HG03457 (cell line): ENCODE results near the gene TXNRD1.
"Not testable (repeated sequence)": the region's sequence is repeated elsewhere in the genome, so short reads cannot be mapped to it uniquely, and the experiment has no call there.

Experiments
- ATAC-seq: cut with Tn5 transposase; IDR thresholded peaks from one replicate; pipeline ENCODE4 v1.9.1; 2021; ENCODE audit warnings: moderate number of reproducible peaks; ENCODE audit not compliant: unreplicated experiment

Gene TXNRD1

DNA sequence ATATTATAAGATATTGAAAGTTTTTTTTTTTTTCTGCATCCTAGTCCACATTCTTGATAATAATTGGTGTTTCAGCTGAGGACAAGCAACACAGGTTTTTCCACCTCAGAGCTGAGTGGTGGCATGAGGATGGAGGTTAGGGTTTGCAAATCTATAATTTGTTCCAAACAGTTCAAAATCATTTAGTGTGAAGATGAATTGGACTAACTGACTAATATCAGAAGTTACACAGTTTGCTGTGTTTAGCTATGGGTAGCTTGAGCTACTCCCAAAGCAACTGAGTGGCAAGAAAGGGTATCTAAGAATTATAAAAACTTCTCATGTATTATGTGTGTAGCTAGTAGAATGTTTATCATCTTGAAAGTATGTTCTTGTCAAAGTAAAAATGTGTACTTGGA, 105.0 kb downstream of the TXNRD1 start:
- ATAC-seq = no peak

DNA sequence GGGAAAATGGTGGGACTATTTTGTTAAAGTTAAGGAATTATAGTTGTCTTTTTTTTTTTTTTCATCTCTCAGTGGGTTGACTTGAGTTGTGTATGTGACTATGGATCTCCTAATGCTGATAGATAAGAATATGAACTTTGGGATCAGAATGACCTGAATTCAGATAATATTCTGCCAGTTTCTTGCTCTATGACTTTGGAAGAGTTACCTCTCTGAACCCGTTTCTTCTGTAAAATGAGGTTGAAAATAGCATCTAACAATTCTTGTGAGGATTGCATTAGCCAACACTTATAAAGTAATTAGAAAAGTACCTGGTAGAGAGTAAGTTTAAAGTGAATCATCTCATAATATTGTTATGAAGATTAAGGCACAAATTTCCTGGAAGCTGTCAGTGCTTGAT, 106.4 kb downstream of the TXNRD1 start:
- ATAC-seq = no peak

- ATAC-seq = not testable (repeated sequence)
Measured at GRCh38 chr12:104322533-104322932, 107.0 kb downstream of the TXNRD1 start.

GRCh38 chr12:104323899-104324298, 108.3 kb downstream of the TXNRD1 start:
- ATAC-seq = no peak

DNA sequence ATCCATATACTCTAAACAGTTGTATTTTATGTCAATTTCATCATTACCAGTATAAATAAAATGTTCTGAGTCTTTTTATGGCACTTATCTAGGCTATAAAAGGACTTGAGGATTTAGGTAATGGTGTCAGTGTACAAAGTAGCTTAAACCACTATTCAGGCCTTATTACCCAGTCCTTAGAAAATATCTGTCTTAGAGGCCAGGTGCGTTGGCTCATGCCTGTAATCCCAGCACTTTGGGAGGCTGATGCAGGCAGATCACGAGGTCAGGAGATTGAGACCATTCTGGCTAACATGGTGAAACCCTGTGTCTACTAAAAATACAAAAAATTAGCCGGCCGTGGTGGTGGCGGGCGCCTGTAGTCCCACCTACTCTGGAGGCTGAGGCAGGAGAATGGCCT, 112.7 kb downstream of the TXNRD1 start:
- ATAC-seq = not testable (repeated sequence)

GRCh38 chr12:104328790-104329189, 113.2 kb downstream of the TXNRD1 start:
- ATAC-seq = no peak

- ATAC-seq = no peak
Measured at GRCh38 chr12:104329707-104330532, 114.3 kb downstream of the TXNRD1 start.

- ATAC-seq = no peak
Measured at GRCh38 chr12:104331376-104331775, 115.8 kb downstream of the TXNRD1 start.

DNA sequence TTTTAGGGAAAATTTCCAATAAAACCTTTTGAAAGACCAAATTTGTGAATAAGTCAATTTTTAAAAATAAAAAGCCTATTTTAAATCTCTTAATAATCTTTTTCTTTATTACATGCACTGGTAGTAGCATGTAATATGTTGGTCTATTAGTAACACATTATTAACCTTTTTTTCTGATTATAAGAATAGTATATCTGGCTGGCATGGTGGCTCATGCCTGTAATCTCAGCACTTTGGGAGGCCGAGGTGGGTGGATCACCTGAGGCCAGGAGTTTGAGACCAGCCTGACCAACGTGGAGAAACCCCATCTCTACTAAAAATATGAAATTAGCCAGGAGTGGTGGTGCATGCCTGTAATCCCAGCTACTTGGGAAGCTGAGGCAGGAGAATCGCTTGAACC, 116.7 kb downstream of the TXNRD1 start:
- ATAC-seq = not testable (repeated sequence)

DNA sequence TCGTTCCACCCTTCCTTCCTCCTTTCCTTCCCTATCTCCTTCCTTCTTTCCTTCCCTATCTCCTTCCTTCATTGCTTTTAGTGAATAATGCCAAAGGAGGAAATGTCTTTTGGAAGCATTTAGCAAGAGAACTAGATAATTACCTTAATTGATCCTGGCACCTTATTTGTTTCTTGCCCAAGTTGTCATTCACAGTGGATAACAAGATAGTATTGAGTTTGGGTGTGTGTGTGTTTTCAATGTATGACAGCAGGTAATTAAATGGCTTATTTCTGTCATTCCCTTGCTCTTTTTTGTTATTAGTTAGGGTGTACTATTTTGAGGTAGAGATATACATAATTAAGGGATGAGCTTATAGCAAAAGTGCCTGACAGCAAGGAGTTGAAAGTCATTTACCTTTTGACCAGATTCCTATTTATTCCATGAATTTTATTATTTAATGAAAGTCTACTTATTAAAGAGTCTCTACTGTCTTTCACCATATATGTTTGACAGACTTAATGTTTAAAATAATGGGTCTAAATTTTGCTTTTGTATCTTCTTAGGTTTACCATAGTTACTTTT, 118.2 kb downstream of the TXNRD1 start:
- no peak for ATAC-seq

- ATAC-seq = no peak
Measured at GRCh38 chr12:104334581-104334980, 119.0 kb downstream of the TXNRD1 start.

GRCh38 chr12:104336115-104336514, 120.5 kb downstream of the TXNRD1 start:
- no peak for ATAC-seq

DNA sequence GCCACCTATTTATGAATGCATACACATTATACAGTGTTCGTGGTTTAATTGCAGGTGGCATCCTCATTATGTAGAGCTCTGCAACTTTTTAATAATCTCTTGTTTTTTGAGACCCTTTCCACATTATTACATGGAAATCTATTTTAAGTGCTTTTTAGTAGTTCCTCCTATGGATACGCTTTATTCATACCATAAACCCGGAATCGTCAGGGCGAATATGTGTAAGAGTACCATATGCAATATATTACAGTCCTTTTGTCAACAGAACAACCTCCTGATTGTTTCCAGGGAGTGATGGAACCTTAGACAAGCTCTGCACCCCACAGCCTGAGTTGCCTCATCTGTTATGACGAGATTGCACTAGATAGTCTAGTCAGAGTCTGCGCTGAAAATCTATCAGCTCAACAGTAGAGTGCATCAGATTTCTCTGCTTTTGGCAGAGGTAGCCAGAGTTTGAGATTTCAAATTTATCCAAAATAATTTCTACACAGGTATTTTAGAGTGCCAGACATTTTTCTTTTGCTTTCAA, 121.5 kb downstream of the TXNRD1 start:
- ATAC-seq = no peak

GRCh38 chr12:104339663-104340062, 124.1 kb downstream of the TXNRD1 start:
- ATAC-seq = no peak

DNA sequence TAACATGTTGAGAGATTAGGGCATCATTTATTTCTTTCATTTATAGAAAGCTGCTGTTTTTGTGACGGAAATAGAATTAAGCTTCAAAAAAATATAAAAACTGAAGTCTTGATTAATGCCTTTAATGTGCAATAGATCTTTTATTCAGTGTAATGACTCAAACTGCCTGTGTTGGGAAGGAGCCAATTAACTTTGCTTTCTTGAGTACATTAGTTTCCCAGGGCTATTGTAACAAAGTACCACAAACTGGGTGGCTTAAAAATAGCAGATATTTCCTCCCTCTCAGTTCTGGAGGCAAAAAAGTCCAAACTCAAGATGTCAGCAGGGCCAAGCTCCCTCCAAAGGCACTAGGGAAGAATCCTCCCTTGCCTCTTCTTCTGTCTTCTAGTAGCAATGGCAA, 124.6 kb downstream of the TXNRD1 start:
- no peak for ATAC-seq

DNA sequence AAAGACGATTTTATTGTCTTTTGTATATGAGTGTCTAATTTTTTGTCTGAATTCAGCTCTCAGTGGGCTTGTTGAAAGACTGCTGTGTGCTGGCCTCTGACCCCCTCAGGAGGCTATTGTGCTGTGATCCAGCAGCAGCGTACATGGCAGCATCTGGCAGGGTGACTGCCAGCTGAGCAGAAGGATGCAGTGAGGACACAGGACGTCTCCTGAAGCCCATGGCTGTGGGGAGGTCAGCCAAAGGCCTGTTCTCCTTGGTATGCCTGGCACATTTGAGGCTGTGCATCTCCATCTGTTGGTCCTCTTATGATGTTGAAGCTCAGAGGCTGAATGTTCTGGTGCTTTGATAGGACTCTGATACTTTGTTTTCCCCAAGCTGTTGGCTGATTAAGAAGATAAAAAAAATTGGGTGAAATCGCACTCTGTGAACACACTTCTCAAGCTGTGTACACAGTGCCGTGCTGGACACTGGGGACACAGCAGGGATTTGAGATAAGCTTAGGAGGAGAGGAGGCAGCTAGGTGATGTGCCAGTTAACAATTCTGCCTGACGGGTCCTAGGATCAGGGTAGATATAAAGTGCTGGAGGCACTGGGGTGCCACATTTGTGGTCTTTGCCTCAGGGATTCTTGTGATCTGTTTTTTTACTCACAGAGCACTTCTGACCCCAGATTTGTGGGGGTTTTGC, 125.5 kb downstream of the TXNRD1 start:
- no peak for ATAC-seq

- ATAC-seq = no peak
Measured at GRCh38 chr12:104342147-104342546, 126.6 kb downstream of the TXNRD1 start.

DNA sequence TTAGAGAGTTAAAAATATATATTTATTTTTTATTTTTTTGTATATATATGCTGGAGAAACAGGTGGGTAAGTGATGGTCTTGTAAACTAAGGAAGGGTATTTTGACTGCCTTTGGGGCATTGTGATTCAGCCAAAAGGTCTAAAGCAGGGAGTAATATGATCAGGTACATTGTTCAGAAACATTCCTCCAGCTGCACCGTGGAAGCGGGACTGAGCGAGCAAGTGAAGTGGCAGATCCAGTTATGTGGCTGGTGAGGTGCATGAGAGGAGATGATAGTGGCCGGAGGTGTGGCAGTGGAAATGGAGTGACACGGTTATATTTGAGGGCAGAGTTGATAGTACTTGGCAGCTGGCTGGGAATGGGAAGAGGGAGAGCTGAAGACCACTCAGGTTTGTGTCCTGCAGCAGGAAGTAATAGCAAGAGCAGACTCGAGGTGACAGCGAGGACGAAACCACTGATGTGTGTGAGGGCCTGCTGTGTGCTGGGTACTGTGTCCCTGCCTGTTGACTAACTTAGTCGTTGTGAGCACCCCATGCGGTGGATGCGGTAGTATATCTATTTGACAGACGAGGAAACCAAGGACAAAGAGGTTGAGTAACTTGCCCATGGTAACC, 127.2 kb downstream of the TXNRD1 start:
- no peak for ATAC-seq

- ATAC-seq = no peak
Measured at GRCh38 chr12:104344682-104345081, 129.1 kb downstream of the TXNRD1 start.

- ATAC-seq = no peak
Measured at GRCh38 chr12:104345234-104346066, 129.9 kb downstream of the TXNRD1 start.
